ENCODE results near the gene SH3TC1. TPM values are rescaled to one million over a fixed set of nuclear protein-coding genes. Genes with fewer than 3 reads are reported as not detected.

The SH3TC1 gene
- total and polyA plus RNA-seq, 10 of the 15 experiments (the other 5 are each of a cell fraction or from before 2014, with no cell fraction given): 0.19 to 47.0 (median 18.4) TPM

DNA sequence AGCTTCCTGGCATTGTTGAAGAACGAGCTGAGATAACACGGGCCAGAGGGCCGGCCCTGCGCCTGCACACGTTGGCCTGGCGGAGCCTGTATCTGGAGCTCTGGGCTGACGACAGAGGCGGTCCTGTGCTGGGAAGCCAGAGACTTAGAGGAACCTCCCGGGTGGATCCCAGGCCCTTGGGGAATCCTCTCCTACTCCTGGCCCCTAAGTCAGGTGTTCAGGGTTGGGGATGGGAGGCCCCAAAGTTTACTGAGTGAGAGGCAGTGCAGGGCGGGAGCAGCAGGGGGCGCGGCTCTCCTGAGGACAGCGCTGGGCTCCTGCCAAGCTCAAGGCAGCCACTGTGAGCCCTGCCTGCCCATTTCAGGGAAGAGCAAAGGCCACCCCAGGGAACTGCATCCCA is 68.0 kb downstream of the SH3TC1 start:
- no peaks in the 10 kb centered on the region for H4K20me1 ChIP-seq (ENCODE audit: control insufficient read depth, insufficient read depth)
- FAIRE-seq (no peak), DNase-seq (ENCODE audit: low read depth, low spot score) (no peak), ATAC-seq (peak; percentile 92)
- no peak overlapping the region for H2AFZ ChIP-seq (ENCODE audit: control insufficient read depth, low read depth, low read length)
- H3K27ac ChIP-seq (ENCODE audit: control insufficient read depth, insufficient read depth): no peak overlapping the region
- H3K4me3 ChIP-seq: no peak overlapping the region
- H3K9ac ChIP-seq (ENCODE audit: control insufficient read depth, insufficient read depth, low read length): no peak overlapping the region
- ChIA-PET POLR2A (no interaction called here), CTCF (interaction anchor here (1.0 to 2.7 kb wide), 7 partner anchors 21 to 330 kb away, joined by 3 to 24 read pairs (median 3); no protein-coding TSS in a partner anchor), SMC1A (ENCODE audit: uncharacterized antibody, unreplicated experiment) (interaction anchor here (0.6 to 1.0 kb wide), 3 partner anchors 21 to 136 kb away, joined by 3 to 6 read pairs (median 3); no protein-coding TSS in a partner anchor), RAD21 (ENCODE audit: unreplicated experiment) (interaction anchor here (1.0 to 4.4 kb wide), 2 partner anchors 91 to 135 kb away, joined by 3 to 16 read pairs; no protein-coding TSS in a partner anchor)
- no peak overlapping the region for H3K4me2 ChIP-seq (ENCODE audit: control insufficient read depth, insufficient read depth)
- H3K79me2 ChIP-seq (ENCODE audit: control insufficient read depth, insufficient read depth, low read length): no peaks in the 10 kb centered on the region
- no TSS peak for BruUV-seq (replicated peaks)
- no peaks in the 10 kb centered on the region for H3K4me1 ChIP-seq (ENCODE audit: control insufficient read depth, insufficient read depth, low read length)
- H3K36me3 ChIP-seq (ENCODE audit: control insufficient read depth in 2 of 2, insufficient read depth in 2 of 2, low read length in 1 of 2): no peaks in the 10 kb centered on the region
- 56% methylated on average over 12 of the region's 13 CpGs for WGBS (ENCODE audit: insufficient coverage, insufficient replicate concordance, low lambda C conversion rate, missing lambda C conversion rate)
- no peaks in the 10 kb centered on the region for H3K9me3 ChIP-seq (replicated peaks; ENCODE audit: control insufficient read depth, insufficient read depth, low read length)
- peak; percentile 59 for TF ChIP-seq SMC3 (IDR thresholded peaks at IDR 0.05; ENCODE audit: borderline replicate concordance, low read length)
- TF ChIP-seq, protein P1, sequence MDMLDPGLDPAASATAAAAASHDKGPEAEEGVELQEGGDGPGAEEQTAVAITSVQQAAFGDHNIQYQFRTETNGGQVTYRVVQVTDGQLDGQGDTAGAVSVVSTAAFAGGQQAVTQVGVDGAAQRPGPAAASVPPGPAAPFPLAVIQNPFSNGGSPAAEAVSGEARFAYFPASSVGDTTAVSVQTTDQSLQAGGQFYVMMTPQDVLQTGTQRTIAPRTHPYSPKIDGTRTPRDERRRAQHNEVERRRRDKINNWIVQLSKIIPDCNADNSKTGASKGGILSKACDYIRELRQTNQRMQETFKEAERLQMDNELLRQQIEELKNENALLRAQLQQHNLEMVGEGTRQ (IDR thresholded peaks at IDR 0.05; ENCODE audit: borderline replicate concordance, low read depth, low read length): no peak
- TF ChIP-seq, protein P2, sequence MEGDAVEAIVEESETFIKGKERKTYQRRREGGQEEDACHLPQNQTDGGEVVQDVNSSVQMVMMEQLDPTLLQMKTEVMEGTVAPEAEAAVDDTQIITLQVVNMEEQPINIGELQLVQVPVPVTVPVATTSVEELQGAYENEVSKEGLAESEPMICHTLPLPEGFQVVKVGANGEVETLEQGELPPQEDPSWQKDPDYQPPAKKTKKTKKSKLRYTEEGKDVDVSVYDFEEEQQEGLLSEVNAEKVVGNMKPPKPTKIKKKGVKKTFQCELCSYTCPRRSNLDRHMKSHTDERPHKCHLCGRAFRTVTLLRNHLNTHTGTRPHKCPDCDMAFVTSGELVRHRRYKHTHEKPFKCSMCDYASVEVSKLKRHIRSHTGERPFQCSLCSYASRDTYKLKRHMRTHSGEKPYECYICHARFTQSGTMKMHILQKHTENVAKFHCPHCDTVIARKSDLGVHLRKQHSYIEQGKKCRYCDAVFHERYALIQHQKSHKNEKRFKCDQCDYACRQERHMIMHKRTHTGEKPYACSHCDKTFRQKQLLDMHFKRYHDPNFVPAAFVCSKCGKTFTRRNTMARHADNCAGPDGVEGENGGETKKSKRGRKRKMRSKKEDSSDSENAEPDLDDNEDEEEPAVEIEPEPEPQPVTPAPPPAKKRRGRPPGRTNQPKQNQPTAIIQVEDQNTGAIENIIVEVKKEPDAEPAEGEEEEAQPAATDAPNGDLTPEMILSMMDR (IDR thresholded peaks at IDR 0.05 in 2 of 3, conservative IDR thresholded peaks at IDR 0.05 in 1 of 3; ENCODE audit: control insufficient read depth in 2 of 3, extremely low read depth in 1 of 3, insufficient read depth in 1 of 3, low read depth in 3 of 3, low read length in 3 of 3): peak; percentile 53 to 74 (median 67)
- no peak for TF ChIP-seq WRNIP1 (IDR thresholded peaks at IDR 0.05; ENCODE audit: borderline replicate concordance, low read depth, low read length)
- TF ChIP-seq RAD21 (IDR thresholded peaks at IDR 0.05; ENCODE audit: insufficient read depth, low read depth, low read length): peak; percentile 49
- TF ChIP-seq IKZF1 (conservative IDR thresholded peaks at IDR 0.05): 0 out of 2 replicates have a peak, but pooled peaks have one; percentile 13
- in situ Hi-C loops (cut with MboI) (loop anchor here (10.0 kb wide), 1 partner anchor 328 kb away; the partner anchor contains the start of gene CPZ), intact Hi-C loops (cut with micrococcal nuclease; ENCODE audit: unreplicated experiment) (loop anchor here (1.0 kb wide), 1 partner anchor 136 kb away; no protein-coding TSS in a partner anchor)
- H3K27me3 ChIP-seq (replicated peaks in 1 of 2; ENCODE audit: control insufficient read depth in 2 of 2, insufficient read depth in 2 of 2, low read length in 1 of 2): peaks cover 2 to 6% of the 10 kb centered on the region in 2 experiments; a peak in 3 of 4 replicates

Data from GM12878 (cell line).